Measurements from ENCODE around the gene MCF2L. TPM values are rescaled to one million over a fixed set of nuclear protein-coding genes. Genes with fewer than 3 reads are reported as not detected.

Gene MCF2L
- total RNA-seq, 4 donors from 2014 or later, result 10.2 to 25.4 (median 16.9) TPM

- intact Hi-C loops (cut with DNase I), result no loop called here
- Histone ChIP-seq H3K36me3 (peaks cover 0 to 20% (median 0%) of the 10 kb centered on the region in 3 donors), H3K9me3 (no peaks in the 10 kb centered on the region), H3K4me1 (no peaks in the 10 kb centered on the region), H3K27ac (no peak overlapping the region), H3K4me3 (no peak overlapping the region), H3K27me3 (no peaks in the 10 kb centered on the region)
- no peak for TF ChIP-seq CTCF (IDR thresholded peaks at IDR 0.05)
- no peak for TF ChIP-seq POLR2A (IDR thresholded peaks at IDR 0.05)
- WGBS, 2 donors, result 90 to 93% methylated on average over 14 to 18 of the region's 21 CpGs
- DNase-seq, result no peak
Measured at GRCh38 chr13:113058129-113058987, 89.3 kb downstream of the MCF2L start.

- 86 to 95% methylated on average over 13 to 16 of the region's 22 CpGs for WGBS, 2 donors
Measured at GRCh38 chr13:113058988-113059850, 90.2 kb downstream of the MCF2L start.

GRCh38 chr13:113059891-113060290 is 90.9 kb downstream of the MCF2L start:
- Histone ChIP-seq H3K27me3 (no peaks in the 10 kb centered on the region), H3K4me1 (no peaks in the 10 kb centered on the region), H3K36me3 (peaks cover 0 to 27% (median 0%) of the 10 kb centered on the region in 3 donors), H3K27ac (no peak overlapping the region), H3K9me3 (no peaks in the 10 kb centered on the region), H3K4me3 (no peak overlapping the region)
- DNase-seq, result no peak
- WGBS, 2 donors, result 81 to 87% methylated on average over 6 to 8 of the region's 15 CpGs
- intact Hi-C loops (cut with DNase I), result no loop called here
- no peak for TF ChIP-seq CTCF (IDR thresholded peaks at IDR 0.05)
- TF ChIP-seq POLR2A (IDR thresholded peaks at IDR 0.05), result no peak

More at GRCh38 chr13:113058988-113059850, 90.2 kb downstream of the MCF2L start:
- H3K27me3 ChIP-seq, result no peaks in the 10 kb centered on the region
- H3K9me3 ChIP-seq, result no peaks in the 10 kb centered on the region
- no peaks in the 10 kb centered on the region for H3K4me1 ChIP-seq
- H3K36me3 ChIP-seq, result peaks cover 0 to 20% (median 0%) of the 10 kb centered on the region in 3 donors
- DNase-seq, result no peak
- H3K4me3 ChIP-seq, result no peak overlapping the region
- intact Hi-C loops (cut with DNase I), result no loop called here
- no peak overlapping the region for H3K27ac ChIP-seq
- TF ChIP-seq CTCF (IDR thresholded peaks at IDR 0.05), result no peak
- no peak for TF ChIP-seq POLR2A (IDR thresholded peaks at IDR 0.05)

- Histone ChIP-seq H3K36me3 (peaks cover 0 to 35% (median 0%) of the 10 kb centered on the region in 3 donors), H3K27me3 (no peaks in the 10 kb centered on the region), H3K9me3 (no peaks in the 10 kb centered on the region), H3K4me1 (no peaks in the 10 kb centered on the region), H3K4me3 (no peak overlapping the region), H3K27ac (no peak overlapping the region)
- 86 to 91% methylated on average over 22 to 23 of the region's 34 CpGs for WGBS, 2 donors
- intact Hi-C loops (cut with DNase I), result no loop called here
- TF ChIP-seq POLR2A (IDR thresholded peaks at IDR 0.05) (no peak), CTCF (IDR thresholded peaks at IDR 0.05) (no peak)
- no peak for DNase-seq
Measured at GRCh38 chr13:113060557-113061270, 91.7 kb downstream of the MCF2L start.
